ENCODE measurements around the gene FANCC. TPM values are rescaled to one million over a fixed set of nuclear protein-coding genes. Genes with fewer than 3 reads are reported as not detected.

Gene FANCC
- 1 to 10 TPM; 2.1 to 6.1 (median 4.4) TPM for total RNA-seq
- polyA plus RNA-seq = 1 to 10 TPM; 1.9 to 3.2 (median 2.3) TPM
- long read RNA-seq, donor 1, full-length matches to known transcripts = 1 of 1 reads
- long read RNA-seq, donor 1, partial matches to known transcripts = 0 of 1 reads
- long read RNA-seq, donor 1, other reads (novel, unspliced or antisense) = 0 of 1 reads
- long read RNA-seq, donor 2 = 0 reads
- long read RNA-seq, donor 3, full-length matches to known transcripts = 1 of 1 reads
- long read RNA-seq, donor 3, partial matches to known transcripts = 0 of 1 reads
- long read RNA-seq, donor 3, other reads (novel, unspliced or antisense) = 0 of 1 reads
- long read RNA-seq, donor 4, partial matches to known transcripts = 0 of 4 reads
- long read RNA-seq, donor 4, other reads (novel, unspliced or antisense) = 3 of 4 reads
- long read RNA-seq, donor 5, full-length matches to known transcripts = 1 of 5 reads
- long read RNA-seq, donor 5, partial matches to known transcripts = 0 of 5 reads
- long read RNA-seq, donor 5, other reads (novel, unspliced or antisense) = 4 of 5 reads
- long read RNA-seq, donor 6 = 0 reads
- long read RNA-seq, donor 7 = 0 reads
- long read RNA-seq, donor 8 = 0 reads
- long read RNA-seq, donor 9, partial matches to known transcripts = 0 of 1 reads
- long read RNA-seq, donor 9, other reads (novel, unspliced or antisense) = 0 of 1 reads
- long read RNA-seq, donor 10 = 0 reads

- peak within 1 kb of the TSS; percentile 87 to 99 (median 94) for H3K4me3 ChIP-seq
- no peaks in the 10 kb centered on the region for H3K36me3 ChIP-seq (replicated peaks in 1 of 2)
- peak; percentile 24 to 62 for TF ChIP-seq POLR2A (IDR thresholded peaks at IDR 0.05)
- TF ChIP-seq CTCF (IDR thresholded peaks at IDR 0.05) = peak in 2 of 6 experiments; percentile 4 to 8
- no peaks in the 10 kb centered on the region for H3K9me3 ChIP-seq (replicated peaks in 1 of 3)
- peak; percentile 89 to 94 (median 93) for DNase-seq
- H3K27ac ChIP-seq = peak within 1 kb of the TSS; percentile 80 to 93 (median 85)
- H3K27me3 ChIP-seq = no peaks in the 10 kb centered on the region
- WGBS, 4 donors = 0 to 1% (median 0%) methylated on average over 9 to 87 of the region's 89 CpGs
- intact Hi-C loops (cut with DNase I) = loop anchor here (5.0 to 10.0 kb wide), 2 partner anchors 187 to 190 kb away; no protein-coding TSS in a partner anchor
- H3K4me1 ChIP-seq (replicated peaks in 1 of 2) = peaks cover 0 to 16% of the 10 kb centered on the region in 2 donors
Measured at GRCh38 chr9:95317119-95317892, at the start of gene FANCC. TSS of gene FANCC (minus strand) at chr9:95317709. CDS start at chr9:95249291, 68,418 bp downstream.

GRCh38 chr9:95366731-95367325 is 49.3 kb upstream of the FANCC start:
- H3K27me3 ChIP-seq = peaks cover 4% of the 10 kb centered on the region
- no peak for DNase-seq
- no peak overlapping the region for H3K27ac ChIP-seq
- intact Hi-C loops (cut with DNase I) = no loop called here
- TF ChIP-seq POLR2A (IDR thresholded peaks at IDR 0.05) (no peak), CTCF (IDR thresholded peaks at IDR 0.05) (no peak)
- 75 to 82% (median 78%) methylated on average over 8 of the region's 8 CpGs for WGBS, 4 donors
- no peaks in the 10 kb centered on the region for H3K9me3 ChIP-seq (replicated peaks in 1 of 3)
- no peaks in the 10 kb centered on the region for H3K36me3 ChIP-seq (replicated peaks in 1 of 2)
- H3K4me1 ChIP-seq (replicated peaks in 1 of 2) = no peaks in the 10 kb centered on the region
- no peak overlapping the region for H3K4me3 ChIP-seq

GRCh38 chr9:95365766-95366165 is 48.3 kb upstream of the FANCC start:
- H3K9me3 ChIP-seq (replicated peaks in 1 of 3) = no peaks in the 10 kb centered on the region
- H3K36me3 ChIP-seq (replicated peaks in 1 of 2) = no peaks in the 10 kb centered on the region
- H3K27ac ChIP-seq = no peak overlapping the region
- H3K4me1 ChIP-seq (replicated peaks in 1 of 2) = no peaks in the 10 kb centered on the region
- DNase-seq = no peak
- H3K27me3 ChIP-seq = peaks cover 4% of the 10 kb centered on the region
- WGBS, 4 donors = 51 to 64% (median 60%) methylated on average over 4 of the region's 4 CpGs
- TF ChIP-seq CTCF (IDR thresholded peaks at IDR 0.05) = no peak
- TF ChIP-seq POLR2A (IDR thresholded peaks at IDR 0.05) = no peak
- H3K4me3 ChIP-seq = no peak overlapping the region
- intact Hi-C loops (cut with DNase I) = no loop called here
